HepG2 (cell line): ENCODE data around the gene MAP3K4. TPM values are rescaled to one million over a fixed set of nuclear protein-coding genes. Genes with fewer than 3 reads are reported as not detected.

Experiments used
- ATAC-seq: fragments of 200-7000 bp; cut with Tn5 transposase; 3 replicates; pipeline ENCODE4 v1.9.1; 2020; ENCODE audit warnings: mild to moderate bottlenecking, moderate library complexity
- BruUV-seq: library from RNA; stranded (reverse); fragments of 400-500 nt; replicated peaks from 2 replicates; lab custom pipeline; 2021; lab: Mats Ljungman, UMichigan
- CTCF ChIA-PET: fragments of 300-600 bp; formaldehyde crosslinking; extraction: SDS; loops from one replicate; lab custom pipeline; 2021; ENCODE audit warnings: low total read pairs, inconsistent platforms, low intra/inter-chr PET ratio; lab: Yijun Ruan, JAX
- POLR2A ChIA-PET: fragments of 350-600 bp; sonication (Branson Sonifier 250); formaldehyde crosslinking; loops from one replicate; lab custom pipeline; 2020; ENCODE audit warnings: antibody characterized with exemption, inconsistent platforms; lab: Yijun Ruan, JAX
- DNase-seq: peaks from one replicate; pipeline ENCODE4 v3.0.0-alpha.2; 2015; ENCODE audit warnings: low spot score
- FAIRE-seq: peaks from 3 replicates; lab custom pipeline; 2011; peaks lifted over from hg19 to GRCh38; lab: Jason Lieb, UNC
- H2AFZ ChIP-seq: one replicate; pipeline ENCODE4 v1.6.1; 2011; ENCODE audit warnings: low read length, inconsistent platforms
- H3K27ac ChIP-seq: fragments of 300-600 bp; 3 replicates; pipeline ENCODE4 v1.8.0; 2011; ENCODE audit warnings: mixed run types, mild to moderate bottlenecking, mixed read lengths, low read length, inconsistent platforms; ENCODE audit not compliant: insufficient read depth; ENCODE audit errors: extremely low read length
- H3K27me3 ChIP-seq, 2 experiments: fragments of 200-600 bp in 1 of 2; 2 replicates in 1 of 2; 3 replicates in 1 of 2; pipeline versions ENCODE4 v1.6.0 to v1.8.0; 2011; ENCODE audit warnings: low read length in 2 of 2, mild to moderate bottlenecking in 2 of 2, moderate library complexity in 2 of 2, inconsistent platforms in 1 of 2; ENCODE audit not compliant: insufficient read depth in 2 of 2, control insufficient read depth in 1 of 2
- H3K36me3 ChIP-seq, 2 experiments: fragments of 200-600 bp in 1 of 2; replicated peaks in 1 of 2; 2 replicates in 1 of 2; 3 replicates in 1 of 2; pipeline versions ENCODE4 v1.5.1 to v1.8.0; 2011; ENCODE audit warnings: low read length in 2 of 2, inconsistent platforms in 1 of 2; ENCODE audit not compliant: insufficient read depth in 2 of 2, control insufficient read depth in 1 of 2
- H3K4me1 ChIP-seq: 2 replicates; pipeline ENCODE4 v1.5.1; 2012; ENCODE audit warnings: low read length, inconsistent platforms; ENCODE audit not compliant: insufficient read depth
- H3K4me2 ChIP-seq: 2 replicates; pipeline ENCODE4 v1.6.0; 2011; ENCODE audit warnings: low read depth, low read length, inconsistent platforms
- H3K4me3 ChIP-seq, 3 experiments: fragments of 200-600 bp in 1 of 3; sonication (generic), shearing (Covaris generic) in 1 of 3; replicated peaks in 1 of 3; 2 replicates each; pipeline ENCODE4 v1.5.1; 2011 to 2016; ENCODE audit warnings: low read length in 3 of 3, inconsistent platforms in 2 of 3, low read depth in 2 of 3, mild to moderate bottlenecking in 2 of 3, control low read depth in 1 of 3, mixed read lengths in 1 of 3; ENCODE audit not compliant: insufficient read depth in 1 of 3
- H3K79me2 ChIP-seq: one replicate; pipeline ENCODE4 v1.6.1; 2011; ENCODE audit warnings: low read length, inconsistent platforms; ENCODE audit not compliant: insufficient read depth
- H3K9ac ChIP-seq: 2 replicates; pipeline ENCODE4 v1.6.0; 2011; ENCODE audit warnings: mild to moderate bottlenecking, low read depth, low read length, inconsistent platforms; ENCODE audit not compliant: insufficient read depth
- H3K9me3 ChIP-seq: 2 replicates; pipeline ENCODE4 v1.5.1; 2012; ENCODE audit warnings: mild to moderate bottlenecking, low read length
- H4K20me1 ChIP-seq: 2 replicates; pipeline ENCODE4 v1.6.0; 2011; ENCODE audit warnings: inconsistent platforms, mild to moderate bottlenecking, low read length, moderate library complexity; ENCODE audit not compliant: insufficient read depth
- POLR2A ChIP-seq, 2 experiments: IDR thresholded peaks; 2 replicates each; pipeline ENCODE4 v1.6.1; 2011; ENCODE audit warnings: low read depth in 2 of 2, low read length in 2 of 2, mild to moderate bottlenecking in 1 of 2, moderate library complexity in 1 of 2; ENCODE audit not compliant: insufficient read depth in 1 of 2
- WGBS: methylation state at CpG from one replicate; pipeline ENCODE4 v1.1.6; 2017; ENCODE audit warnings: low lambda C conversion rate; 5-methylcytosine and 5-hydroxymethylcytosine counted together
- in situ Hi-C: cut with HindIII; loops from 2 replicates; pipeline ENCODE4 v1.10.0; 2017; ENCODE audit warnings: low pct_unique_long_range_greater_than_20kb; ENCODE audit not compliant: extremely low pct_ligation_motif_present
- intact Hi-C: fragments of 100-400 bp; cut with micrococcal nuclease; formaldehyde crosslinking; loops from one replicate; pipeline ENCODE4 v1.10.0; 2022; ENCODE audit not compliant: unreplicated experiment
- polyA plus RNA-seq, 8 experiments: library from polyadenylated mRNA; depleted of rRNA in 3 of 8; stranded (reverse) in 7 of 8; unstranded in 1 of 8; fragments of >200 nt; fragmentation: Illumina TruSeq in 4 of 8; extraction: Trizol in 4 of 8; gene quantifications; 2 replicates each; pipeline versions ENCODE4 v1.2.1 to v1.2.3, GENCODE V29; 2011 to 2016; ENCODE audit warnings: low read depth in 4 of 8, missing spikeins in 1 of 8, mixed read lengths in 1 of 8; ENCODE audit not compliant: insufficient read depth in 1 of 8
- total RNA-seq, 5 experiments: library from RNA; depleted of rRNA; stranded (reverse); fragments of >200 nt; fragmentation: Illumina TruSeq; extraction: Trizol; gene quantifications; 2 replicates each; pipeline ENCODE4 v1.2.3, GENCODE V29; 2016; ENCODE audit warnings: low read depth in 1 of 5
- TF ChIP-seq, protein P1 (sequence below): sonication (generic); formaldehyde crosslinking; IDR thresholded peaks from 2 replicates; pipeline ENCODE4 v1.4.0; 2020; ENCODE audit warnings: missing genetic modification reagents, low read depth, mild to moderate bottlenecking, borderline replicate concordance
- TF ChIP-seq, protein P2 (sequence below): sonication (generic); formaldehyde crosslinking; IDR thresholded peaks from 2 replicates; pipeline ENCODE4 v1.4.0; 2020; ENCODE audit warnings: missing genetic modification reagents, borderline replicate concordance

The MAP3K4 gene
- total and polyA plus RNA-seq, 2 of the 13 experiments (the other 11 are each of a cell fraction or from before 2014, with no cell fraction given): 12.9 to 33.6 TPM

DNA sequence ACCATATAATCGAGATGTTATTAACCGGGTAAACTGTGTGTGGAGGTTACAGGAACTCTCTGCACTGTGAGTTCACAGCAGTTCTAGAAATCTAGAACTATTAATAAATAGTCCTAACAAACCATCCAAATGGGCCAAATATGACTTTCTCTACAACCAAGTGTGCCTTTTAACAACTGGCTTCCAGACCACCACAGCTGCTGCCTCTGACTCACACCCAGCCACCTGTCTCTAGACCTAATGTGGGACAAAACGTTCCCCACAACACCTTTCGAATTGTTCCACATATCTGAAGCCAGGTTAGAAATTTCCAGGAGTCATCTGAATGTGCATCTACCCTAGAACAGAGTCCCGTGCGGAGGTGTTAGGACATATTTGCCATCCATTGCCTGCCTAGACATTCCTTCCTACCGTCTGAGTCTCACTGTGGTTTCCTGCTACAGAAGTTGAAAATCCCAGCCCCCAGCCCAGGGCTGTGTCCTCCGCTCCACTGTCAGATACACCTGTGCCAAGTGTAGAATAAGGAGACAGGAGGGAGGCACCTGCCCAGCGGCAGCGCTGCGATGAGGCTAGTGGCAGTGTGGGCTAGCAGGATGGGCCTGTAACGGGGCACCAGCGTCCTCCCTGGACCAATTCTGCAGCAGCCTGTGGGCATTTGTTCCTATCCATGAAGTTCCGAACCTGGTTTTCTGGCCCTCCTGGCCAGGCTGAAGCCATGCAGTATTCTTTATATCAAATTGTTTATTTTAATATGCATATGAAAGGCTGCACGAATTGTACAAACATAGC is 28.5 kb upstream of the MAP3K4 start:
- ATAC-seq: no peak
- Histone ChIP-seq H3K27me3 (no peaks in the 10 kb centered on the region), H3K4me1 (no peaks in the 10 kb centered on the region), H3K27ac (no peak overlapping the region), H2AFZ (no peak overlapping the region), H3K36me3 (no peaks in the 10 kb centered on the region), H4K20me1 (no peaks in the 10 kb centered on the region), H3K4me2 (no peak overlapping the region), H3K9ac (no peak overlapping the region), H3K4me3 (no peak overlapping the region), H3K79me2 (no peaks in the 10 kb centered on the region), H3K9me3 (no peaks in the 10 kb centered on the region)
- WGBS: 28% methylated on average over 14 of the region's 15 CpGs
- ChIA-PET CTCF (no interaction called here), POLR2A (no interaction called here)
- no peak for TF ChIP-seq POLR2A (IDR thresholded peaks at IDR 0.05; ENCODE audit: insufficient read depth in 1 of 2, low read depth in 2 of 2, low read length in 2 of 2)
- TF ChIP-seq, protein P1, sequence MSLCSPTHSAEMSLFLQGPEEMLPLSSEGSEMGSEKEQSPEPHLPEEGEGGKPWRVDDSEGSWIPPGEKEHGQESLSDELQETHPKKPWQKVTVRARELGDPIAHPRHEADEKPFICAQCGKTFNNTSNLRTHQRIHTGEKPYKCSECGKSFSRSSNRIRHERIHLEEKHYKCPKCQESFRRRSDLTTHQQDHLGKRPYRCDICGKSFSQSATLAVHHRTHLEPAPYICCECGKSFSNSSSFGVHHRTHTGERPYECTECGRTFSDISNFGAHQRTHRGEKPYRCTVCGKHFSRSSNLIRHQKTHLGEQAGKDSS (CRISPR knock-in tag): no peak
- TF ChIP-seq, protein P2, sequence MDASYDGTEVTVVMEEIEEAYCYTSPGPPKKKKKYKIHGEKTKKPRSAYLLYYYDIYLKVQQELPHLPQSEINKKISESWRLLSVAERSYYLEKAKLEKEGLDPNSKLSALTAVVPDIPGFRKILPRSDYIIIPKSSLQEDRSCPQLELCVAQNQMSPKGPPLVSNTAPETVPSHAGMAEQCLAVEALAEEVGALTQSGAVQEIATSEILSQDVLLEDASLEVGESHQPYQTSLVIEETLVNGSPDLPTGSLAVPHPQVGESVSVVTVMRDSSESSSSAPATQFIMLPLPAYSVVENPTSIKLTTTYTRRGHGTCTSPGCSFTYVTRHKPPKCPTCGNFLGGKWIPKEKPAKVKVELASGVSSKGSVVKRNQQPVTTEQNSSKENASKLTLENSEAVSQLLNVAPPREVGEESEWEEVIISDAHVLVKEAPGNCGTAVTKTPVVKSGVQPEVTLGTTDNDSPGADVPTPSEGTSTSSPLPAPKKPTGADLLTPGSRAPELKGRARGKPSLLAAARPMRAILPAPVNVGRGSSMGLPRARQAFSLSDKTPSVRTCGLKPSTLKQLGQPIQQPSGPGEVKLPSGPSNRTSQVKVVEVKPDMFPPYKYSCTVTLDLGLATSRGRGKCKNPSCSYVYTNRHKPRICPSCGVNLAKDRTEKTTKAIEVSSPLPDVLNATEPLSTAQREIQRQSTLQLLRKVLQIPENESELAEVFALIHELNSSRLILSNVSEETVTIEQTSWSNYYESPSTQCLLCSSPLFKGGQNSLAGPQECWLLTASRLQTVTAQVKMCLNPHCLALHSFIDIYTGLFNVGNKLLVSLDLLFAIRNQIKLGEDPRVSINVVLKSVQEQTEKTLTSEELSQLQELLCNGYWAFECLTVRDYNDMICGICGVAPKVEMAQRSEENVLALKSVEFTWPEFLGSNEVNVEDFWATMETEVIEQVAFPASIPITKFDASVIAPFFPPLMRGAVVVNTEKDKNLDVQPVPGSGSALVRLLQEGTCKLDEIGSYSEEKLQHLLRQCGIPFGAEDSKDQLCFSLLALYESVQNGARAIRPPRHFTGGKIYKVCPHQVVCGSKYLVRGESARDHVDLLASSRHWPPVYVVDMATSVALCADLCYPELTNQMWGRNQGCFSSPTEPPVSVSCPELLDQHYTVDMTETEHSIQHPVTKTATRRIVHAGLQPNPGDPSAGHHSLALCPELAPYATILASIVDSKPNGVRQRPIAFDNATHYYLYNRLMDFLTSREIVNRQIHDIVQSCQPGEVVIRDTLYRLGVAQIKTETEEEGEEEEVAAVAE (CRISPR knock-in tag): no peak
- no TSS peak for BruUV-seq
- intact Hi-C loops (no loop called here), in situ Hi-C loops (no loop called here)
- FAIRE-seq: no peak
- DNase-seq: no peak
